SW 1271 (cell line): Measurements from ENCODE around the gene CITED4.
"Not testable (repeated sequence)": the region's sequence is repeated elsewhere in the genome, so short reads cannot be mapped to it uniquely, and the experiment has no call there.

Source experiments
- DNase-seq, 2 experiments: peaks; one replicate each; lab custom pipeline; 2025; lab: John Stamatoyannopoulos, UW

Gene CITED4, protein sequence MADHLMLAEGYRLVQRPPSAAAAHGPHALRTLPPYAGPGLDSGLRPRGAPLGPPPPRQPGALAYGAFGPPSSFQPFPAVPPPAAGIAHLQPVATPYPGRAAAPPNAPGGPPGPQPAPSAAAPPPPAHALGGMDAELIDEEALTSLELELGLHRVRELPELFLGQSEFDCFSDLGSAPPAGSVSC

DNA sequence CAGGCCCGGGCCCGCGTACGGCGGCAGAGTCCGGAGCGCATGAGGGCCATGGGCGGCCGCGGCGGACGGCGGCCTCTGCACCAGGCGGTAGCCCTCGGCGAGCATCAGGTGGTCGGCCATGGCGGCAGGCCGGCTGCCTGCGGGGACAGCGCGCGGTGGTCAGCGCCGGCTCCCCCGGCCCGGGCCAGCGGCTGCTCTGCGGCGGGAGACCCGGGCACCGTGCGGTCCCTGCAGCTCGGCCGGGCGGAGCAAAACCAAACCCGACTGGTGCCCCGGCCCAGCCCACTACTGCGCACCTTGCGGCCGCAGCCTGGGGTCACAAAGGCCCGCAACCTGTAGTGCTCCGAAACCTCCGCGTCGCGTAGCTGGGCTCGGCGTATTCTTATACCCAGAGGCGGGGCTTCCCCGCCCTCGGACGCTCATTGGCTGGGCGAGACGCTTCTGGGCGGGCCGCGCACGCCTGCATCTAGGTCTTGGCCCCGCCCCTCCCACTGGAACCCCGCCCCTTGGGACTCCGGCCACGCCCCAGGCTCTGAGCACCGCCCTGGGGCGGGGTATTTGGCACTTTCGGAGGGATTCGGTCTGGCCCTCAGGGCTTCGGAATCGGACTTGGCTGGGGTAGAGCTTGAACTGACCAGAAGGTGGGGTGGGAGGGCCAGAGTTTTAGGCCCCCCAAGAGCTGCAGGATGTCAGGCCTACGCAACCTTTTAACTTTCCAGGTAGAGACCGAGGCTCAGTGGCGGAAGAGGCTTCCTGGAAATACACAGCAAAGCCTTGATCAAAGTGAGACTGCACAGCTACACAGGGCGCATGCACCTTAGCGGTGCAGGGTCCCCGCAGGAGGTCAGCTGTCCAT, at the start of gene CITED4:
CITED4 (minus strand) TSS at position 356 of the 856 bp plus-strand sequence; CDS start at position 120, 236 bp downstream.
- DNase-seq, result peak; percentile 86 to 94

DNA sequence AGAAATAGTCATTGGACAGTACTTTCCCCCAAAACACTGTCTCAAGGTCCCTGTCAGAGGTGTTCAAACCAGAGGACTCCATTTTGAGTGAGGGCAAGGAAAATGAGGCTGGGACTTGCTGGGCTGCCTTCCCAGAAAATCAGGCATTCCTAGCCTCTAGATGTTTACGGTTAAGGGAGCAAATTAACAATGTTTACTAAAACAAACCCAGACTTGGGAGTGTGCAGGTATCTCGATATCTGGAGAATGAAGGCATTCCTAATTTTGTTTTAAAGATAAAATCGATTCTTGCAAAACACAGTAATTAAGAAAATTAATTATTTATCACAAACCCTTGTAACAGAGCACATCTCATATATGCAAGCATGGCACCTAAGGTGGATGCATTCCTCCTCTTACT, 48.9 kb upstream of the CITED4 start:
- no peak for DNase-seq

DNA sequence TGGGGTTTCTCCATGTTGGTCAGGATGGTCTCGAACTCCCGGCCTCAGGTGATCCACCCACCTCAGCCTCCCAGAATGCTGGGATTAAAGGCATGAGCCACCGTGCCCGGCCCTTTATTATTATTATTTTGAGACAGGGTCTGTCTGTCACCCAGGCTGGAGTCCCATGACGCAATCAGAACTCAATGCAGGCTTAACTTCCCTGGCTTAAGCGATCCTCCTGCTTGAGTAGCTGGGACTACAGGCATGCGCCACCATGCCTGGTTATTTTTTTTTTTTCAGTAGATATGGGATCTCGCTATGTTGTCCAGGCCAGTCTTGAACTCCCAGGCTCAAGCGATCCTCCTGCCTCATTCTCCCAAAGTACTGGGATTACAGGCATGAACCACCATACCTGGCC, 47.1 kb upstream of the CITED4 start:
- no peak for DNase-seq

DNA sequence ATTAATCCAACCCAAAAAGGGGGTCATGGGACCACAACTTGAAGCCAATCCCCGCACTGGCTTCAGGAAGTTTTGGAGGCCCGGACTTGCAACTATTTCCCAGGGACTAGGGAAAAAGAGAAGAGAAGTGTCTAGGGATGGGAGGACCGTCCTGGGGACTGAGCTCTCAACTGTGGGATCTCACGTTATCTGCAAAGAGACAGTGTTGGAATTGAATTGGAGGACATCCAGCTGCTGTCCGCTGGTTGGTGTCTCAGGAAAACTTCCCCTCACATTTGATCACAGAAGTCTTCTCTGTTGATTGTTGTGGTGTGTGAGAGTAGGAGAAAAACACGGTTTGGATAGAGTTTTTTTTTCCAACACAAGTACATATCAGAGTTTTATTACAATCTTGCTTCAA, 46.2 kb upstream of the CITED4 start:
- DNase-seq, result no peak

DNA sequence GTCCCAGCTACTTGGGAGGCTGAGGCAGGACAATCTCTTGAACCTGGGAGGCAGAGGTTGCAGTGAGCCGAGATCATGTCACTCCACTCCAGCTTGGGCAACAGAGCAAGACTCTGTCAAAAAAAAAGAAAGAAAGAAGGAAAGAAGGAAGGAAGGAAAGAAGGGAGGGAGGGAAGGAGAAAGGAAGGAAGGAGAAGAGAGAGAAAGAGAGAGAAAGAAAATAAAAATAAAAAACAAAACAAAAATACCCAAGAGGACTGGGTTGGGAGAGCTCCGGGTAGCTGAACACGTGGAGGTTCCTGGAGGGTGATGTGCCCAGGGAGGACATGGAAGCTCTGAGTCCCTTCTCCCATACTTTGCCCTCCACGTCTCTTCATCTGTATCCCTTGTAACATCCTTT, 45.7 kb upstream of the CITED4 start:
- DNase-seq, result no peak

DNA sequence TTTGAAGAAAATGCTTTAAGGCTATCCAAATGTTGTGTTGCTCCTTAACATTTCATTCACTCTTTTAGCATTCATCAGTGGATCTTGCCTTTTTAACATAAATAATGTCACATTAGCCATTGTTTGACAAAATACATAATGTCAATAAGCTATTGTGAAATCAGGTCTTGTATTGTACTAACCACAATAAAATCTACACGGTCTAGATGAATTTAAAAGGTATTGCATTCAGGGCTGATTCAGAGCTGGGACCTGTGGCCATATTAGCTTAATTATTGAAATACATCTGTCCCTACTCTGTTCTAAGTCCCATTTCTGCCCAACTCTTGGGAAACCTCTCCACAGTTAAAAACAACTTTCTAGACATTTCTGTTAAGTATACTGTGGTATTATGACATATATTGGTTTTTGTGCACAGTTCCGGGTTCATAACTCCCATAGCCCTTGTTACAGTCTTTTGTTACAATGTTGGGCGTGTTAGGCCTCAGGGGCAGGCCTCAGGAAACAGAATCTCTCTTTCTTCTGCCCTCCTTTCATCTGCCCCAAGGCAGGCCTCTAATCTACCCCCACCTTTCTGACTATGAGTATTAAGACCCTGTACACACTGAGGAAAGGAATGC, 44.7 kb upstream of the CITED4 start:
- no peak for DNase-seq

DNA sequence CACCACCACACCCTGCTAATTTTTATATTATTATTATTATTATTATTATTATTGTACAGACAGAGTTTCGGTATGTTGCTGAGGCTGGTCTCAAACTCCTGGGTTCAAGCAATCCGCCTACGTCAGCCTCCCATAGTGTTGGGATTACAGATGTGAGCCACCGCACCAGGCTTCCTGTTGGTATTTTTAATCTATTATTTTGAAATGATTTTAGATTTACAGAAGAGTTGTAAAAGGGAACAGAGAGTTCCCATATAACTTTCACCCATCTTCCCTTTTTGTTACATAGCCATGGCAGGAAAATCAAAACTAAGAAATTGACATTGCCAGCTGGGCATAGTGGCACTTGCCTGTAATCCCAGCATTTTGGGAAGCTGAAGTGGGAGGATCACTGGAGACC, 42.9 kb upstream of the CITED4 start:
- no peak for DNase-seq

DNA sequence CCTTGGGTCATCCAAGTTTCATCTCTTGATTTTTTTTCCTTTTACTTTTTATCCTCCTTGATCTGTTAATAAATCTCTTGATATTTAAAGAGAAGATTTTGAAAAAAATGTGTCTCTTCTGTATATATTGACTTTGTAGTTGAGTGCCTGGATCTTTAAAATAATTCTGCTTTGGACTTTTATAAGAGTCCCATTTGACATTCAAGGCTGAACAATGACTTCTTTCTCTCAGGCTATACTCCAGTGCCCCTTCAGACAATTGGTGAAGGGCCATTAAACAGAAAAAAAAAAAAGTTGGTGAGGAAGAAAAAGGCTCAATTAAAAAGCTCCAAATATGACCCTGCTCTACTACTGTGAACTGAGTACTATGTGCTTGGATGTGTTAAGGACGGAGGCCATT, 40.9 kb upstream of the CITED4 start:
- no peak for DNase-seq

DNA sequence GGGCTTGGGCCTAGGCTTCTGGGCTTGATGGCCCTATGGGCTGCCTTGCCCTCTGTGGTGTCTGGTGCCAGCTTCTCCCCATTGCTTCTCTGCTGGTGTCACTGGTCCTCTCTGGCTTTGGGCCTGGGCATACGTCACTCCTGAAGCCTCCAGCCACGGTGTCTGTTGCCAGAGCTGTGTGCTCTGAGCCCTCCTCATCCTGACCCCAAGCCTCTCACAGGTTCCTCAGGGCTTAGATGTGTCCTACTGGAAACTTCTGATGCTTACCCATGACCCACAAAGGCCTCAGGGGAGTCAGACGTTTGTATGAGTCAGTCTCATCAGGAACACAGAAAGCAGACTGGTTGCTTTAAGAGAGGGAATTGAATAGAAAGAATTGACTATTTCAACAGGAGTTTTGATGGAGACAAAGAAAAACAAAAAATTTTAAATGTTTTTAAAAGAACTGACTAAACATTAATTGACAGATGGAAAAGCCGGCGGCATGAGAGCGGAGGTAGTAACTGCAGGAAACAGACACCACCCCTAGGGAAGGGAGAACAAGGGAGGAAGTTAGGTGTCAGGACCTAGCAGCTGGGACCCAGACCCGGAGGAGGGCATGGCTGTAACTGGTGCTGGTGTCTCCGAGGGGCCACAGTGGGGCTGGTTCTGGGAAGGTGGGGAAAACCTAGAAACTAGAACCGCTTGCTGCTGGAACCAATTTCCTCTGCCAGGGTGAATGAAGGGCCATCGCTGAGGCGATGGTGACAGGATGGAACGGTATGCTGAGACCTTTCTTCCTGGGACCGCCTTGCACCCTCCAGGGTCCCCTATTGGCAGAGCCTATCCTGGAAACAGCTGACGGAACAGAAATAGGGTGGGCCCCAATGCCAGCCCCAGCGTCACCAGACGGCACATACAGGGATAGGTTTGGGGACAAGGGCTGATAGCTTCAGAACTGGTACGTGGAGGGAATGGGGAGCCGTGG, 40.0 kb upstream of the CITED4 start:
- no peak for DNase-seq

DNA sequence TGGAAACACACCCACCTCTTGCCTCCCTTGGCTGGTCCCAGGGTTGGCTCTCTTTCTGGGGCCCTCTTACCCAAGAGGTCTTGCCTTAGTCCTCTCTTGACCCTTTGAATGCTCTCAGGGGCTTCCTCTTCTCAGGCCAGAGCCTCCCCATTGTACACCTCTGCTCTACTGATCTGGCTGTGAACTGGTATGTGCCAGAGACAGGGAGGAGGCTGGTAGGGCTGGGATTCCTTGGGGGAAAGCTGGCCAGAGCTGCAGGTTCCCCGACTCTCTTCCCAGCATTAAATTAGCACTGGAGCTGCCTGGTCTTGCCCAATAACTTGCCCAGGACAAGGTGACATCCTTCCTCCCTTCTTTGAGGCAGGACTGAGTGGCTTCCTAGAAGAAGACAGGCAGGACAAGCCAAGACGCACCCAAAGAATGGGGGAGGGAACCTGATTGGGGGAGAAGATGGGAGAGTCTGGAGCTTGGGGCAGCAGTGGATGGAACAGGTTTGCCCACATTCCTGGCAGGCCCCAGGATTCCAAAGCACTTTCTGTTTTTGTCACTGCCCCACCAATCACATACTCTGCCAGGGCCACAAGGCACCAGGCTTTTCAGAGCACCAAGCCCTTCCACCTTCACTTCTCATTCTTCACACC, 37.2 kb upstream of the CITED4 start:
- DNase-seq, result no peak

DNA sequence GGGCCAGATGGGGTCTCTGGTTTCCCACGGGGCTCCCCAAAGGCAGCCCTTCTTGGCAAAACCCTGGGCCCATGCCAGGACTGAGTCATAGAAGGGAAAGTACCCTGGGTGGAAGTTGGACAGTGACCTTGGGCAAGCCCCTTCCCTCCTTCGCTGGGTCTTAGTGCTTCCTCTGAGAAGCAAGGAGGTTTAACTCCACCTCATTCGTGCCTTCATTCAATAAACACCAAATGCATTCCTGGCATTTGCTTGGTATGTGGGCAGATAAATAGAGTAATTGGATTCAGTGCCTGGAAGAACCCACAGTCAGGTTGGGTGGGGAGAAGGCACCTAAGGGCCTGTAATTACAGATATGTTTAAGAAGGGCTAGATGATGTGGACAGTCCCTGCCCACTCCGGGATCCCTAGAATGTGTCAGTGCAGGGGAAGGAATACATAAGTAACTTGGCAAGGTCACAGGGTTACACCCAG, 36.3 kb upstream of the CITED4 start:
- DNase-seq, result peak in 1 of 2 experiments; percentile 19

DNA sequence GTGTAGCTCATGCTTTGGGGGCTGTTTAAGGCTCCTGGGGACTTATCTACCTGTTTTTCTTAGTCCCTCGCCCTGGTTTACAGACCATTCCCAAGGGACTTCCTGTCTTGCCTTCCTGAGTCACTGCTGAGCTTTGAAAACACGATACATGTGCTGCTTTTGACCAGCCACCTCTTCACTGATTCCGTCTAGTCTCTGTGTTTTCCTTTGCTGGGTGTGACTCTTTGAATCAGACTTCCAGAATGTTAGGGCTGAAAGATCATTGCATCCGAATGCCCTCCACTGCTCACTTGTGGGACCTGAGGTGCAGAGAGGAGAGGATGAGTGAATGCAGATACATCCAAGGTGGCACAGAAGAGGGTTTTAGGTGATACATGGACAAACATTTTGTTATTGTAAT, 35.4 kb upstream of the CITED4 start:
- peak in 1 of 2 experiments; percentile 8 for DNase-seq

DNA sequence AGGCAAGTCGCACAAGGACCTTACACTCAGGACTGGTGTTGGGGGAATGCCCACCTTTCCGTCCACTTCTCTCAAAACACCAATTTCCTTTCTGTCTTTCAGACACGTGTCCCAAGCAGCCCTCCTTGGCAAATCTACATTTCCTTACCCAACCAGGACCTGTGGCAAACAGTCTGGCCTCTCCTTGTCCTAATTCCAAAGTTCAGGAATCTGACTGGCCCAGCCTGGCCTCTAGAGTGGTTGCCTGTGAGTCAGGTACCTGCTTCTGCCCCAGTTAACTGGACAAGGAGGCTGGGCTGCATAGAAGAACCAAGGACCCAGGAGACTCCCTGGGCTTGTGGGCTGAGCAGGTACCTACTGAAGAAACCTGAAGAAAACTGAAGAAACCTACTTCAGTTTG, 34.3 kb upstream of the CITED4 start:
- DNase-seq, result no peak

DNA sequence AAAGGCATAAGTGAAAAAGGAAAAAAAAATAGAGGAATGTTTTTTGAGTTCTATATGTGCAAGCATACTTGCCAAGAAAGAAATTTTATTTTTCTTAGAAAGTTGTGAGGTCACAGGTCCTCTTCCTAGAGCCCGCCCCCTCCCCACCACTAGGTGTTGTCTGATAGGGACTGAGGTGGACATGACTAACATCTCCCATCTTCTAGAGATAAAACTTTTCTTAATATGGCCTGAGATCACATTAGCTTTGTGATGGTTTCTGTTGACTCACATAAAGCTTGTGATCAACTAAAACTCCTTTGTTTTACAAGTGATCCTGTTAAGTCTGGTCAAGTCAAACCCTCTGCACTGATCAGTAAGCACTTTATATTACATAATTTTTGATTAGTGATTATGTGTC, 33.4 kb upstream of the CITED4 start:
- no peak for DNase-seq

DNA sequence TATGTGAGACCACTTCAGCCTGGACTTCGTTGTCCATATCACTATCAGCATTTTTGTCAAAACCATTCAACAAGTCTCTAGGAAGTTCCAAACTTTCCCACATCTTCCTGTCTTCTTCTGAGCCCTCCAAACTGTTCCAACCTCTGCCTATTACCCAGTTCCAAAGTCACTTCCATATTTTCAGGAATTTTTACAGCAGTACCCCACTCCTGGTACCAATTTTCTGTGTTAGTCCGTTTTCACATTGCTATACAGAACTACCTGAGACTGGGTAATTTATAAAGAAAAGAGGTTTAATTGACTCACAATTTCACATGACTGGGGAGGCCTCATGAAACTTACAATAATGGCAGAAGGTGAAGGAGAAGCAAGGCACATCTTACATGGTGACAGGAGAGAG, 32.7 kb upstream of the CITED4 start:
- DNase-seq, result not testable (repeated sequence)

DNA sequence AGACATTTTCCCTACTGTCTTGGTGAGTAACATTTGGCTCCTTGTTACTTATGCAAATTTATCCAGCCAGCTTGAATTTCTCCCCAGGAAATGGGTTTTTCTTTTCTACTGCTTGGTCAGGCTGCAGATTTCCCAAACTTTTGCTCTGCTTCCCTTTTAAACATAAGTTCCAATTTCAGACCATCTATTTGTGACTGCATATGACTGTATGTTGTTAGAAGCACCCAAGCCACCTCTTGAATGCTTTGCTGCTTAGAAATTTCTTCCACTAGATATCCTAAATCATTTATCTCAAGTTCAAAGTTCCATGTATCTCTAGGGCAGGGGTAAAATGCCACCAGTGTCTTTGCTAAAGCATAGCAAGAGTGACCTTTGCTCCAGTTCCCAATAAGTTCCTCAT, 32.3 kb upstream of the CITED4 start:
- no peak for DNase-seq

DNA sequence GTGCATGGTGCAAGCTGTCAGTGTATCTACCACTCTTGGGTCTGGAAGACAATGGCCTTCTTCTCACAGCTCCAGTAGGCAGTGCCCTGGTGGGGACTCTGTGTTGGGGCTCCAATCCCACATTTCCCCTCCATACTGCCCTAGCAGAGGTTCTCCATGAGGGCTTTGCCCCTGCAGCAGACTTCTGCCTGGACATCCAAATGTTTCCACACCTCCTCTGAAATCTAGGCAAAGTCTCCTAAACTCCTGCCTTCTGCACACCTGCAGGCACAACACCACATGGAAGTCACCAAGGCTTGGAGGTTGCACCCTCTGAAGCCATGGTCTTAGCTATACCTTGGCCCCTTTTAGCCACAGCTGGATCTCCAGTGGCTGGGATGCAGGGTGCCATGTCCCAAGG, 31.8 kb upstream of the CITED4 start:
- DNase-seq, result no peak

DNA sequence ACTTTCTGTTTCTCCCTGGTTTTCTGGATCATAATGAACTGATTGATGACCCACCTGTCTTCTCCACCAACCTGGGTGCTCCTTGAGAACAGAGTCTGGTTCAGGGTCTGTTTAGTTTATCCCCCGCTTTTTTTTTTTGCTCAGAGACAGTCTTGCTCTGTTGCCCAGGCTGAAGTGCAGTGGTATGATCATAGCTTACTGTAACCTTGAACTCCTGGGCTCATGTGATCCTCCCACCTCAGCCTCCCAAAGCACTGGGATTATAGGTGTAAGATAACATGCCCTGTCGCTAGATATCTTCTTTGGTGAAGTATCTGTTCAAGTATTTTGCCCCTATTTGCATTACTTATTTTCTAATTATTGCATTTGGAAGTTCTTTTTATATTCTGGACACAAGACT, 30.2 kb upstream of the CITED4 start:
- no peak for DNase-seq

DNA sequence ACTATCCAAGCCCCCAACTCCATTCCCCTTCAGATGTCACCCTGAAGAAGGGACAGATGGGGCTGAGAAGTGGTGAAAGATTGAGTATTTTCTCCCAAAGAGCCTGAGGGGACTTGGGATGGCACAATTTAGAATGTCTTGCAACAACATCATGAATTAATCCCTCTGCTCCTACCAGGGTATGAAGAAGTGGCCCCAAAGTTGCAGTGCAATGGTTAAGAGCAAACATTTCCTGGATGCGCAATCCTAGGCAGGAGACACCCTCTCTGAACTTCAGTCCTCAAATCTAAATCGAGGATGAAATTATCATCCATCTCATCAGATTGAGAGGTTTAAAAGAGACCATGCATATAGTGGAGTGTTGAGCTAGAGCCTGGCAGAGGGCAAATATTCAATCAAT, 28.6 kb upstream of the CITED4 start:
- DNase-seq, result no peak

DNA sequence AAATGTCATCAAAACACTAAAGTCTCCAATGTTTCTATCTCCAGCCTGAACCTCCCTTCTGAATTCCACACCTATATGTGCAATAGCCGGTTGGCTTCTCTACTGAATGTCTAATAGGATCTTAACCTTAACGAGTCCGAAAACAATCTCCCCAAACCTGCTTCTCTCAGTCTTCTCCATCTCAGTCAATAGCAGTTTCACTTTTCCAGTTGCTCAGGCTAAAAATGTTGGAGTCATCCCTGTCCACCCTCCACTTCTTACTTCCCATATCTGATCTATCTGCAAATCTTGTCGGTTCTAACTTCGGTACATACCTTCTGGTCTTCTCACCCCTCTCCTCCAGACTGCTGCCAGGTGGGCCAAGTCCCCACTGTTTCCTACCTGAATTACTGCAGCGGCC, 25.5 kb upstream of the CITED4 start:
- DNase-seq, result no peak

DNA sequence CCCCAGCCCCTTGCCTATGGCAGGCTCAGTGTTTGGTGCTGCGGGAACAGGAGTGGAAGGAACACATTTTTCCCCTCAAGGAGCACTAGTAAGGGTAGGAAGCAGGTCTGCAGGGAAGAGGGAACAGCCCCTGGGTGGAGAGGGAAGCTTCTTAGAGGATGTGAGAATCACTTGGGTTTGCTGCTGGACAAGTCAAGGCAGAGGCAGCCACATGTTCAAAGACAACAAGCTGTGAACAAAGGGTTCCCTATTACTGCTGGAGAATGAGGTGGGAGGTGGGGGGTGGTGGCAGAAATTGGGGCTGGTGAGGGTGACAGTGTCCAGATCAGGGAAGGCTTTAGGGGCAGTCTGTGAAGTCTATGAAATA, 24.8 kb upstream of the CITED4 start:
- no peak for DNase-seq
